ENCODE results near the gene NRP2. TPM values are rescaled to one million over a fixed set of nuclear protein-coding genes. Genes with fewer than 3 reads are reported as not detected.

NRP2 gene
- total RNA-seq, 2 experiments from 2014 or later, result 0.35 to 2.6 TPM

DNA sequence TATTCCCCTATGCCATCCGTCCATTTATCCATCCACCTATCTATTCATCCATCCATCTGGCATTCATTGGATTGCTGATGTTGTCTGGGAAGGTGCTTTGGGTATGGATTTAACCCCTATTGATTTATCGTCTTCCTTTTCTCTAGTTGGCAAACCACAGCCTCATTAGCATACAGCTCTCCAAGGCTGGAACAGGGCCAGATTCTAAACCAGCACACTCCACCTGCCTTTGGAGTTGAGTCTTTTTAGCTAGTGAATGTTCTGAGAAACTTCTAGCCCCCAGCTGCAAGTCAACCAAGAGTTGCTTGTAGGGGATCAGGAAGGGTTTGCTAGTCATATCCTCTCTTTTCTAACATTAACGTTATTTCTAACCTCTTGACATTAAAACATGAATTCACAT, 90.7 kb downstream of the NRP2 start:
- H3K4me3 ChIP-seq (ENCODE audit: low read depth, low read length, poor library complexity, severe bottlenecking), result no peak overlapping the region
- TF ChIP-seq EZH2phosphoT487 (IDR thresholded peaks at IDR 0.05; ENCODE audit: borderline replicate concordance, low read depth, low read length), result no peak
- no peak for TF ChIP-seq CTCF (conservative IDR thresholded peaks at IDR 0.05; ENCODE audit: low read length)
- H3K79me2 ChIP-seq (ENCODE audit: insufficient read depth, low read depth, low read length), result no peaks in the 10 kb centered on the region
- POLR2A ChIA-PET, result interaction anchor here (0.6 kb wide), 1 partner anchor 22 kb away, joined by 3 read pairs; no protein-coding TSS in a partner anchor
- no TSS peak for BruUV-seq (replicated peaks)
- H2AFZ ChIP-seq (ENCODE audit: low read length), result no peak overlapping the region
- H3K36me3 ChIP-seq (ENCODE audit: insufficient read depth, low read length), result no peaks in the 10 kb centered on the region
- H3K4me2 ChIP-seq (ENCODE audit: low read length), result no peak overlapping the region
- no peaks in the 10 kb centered on the region for H4K20me1 ChIP-seq (ENCODE audit: insufficient read depth, low read length)
- no peaks in the 10 kb centered on the region for H3K9me3 ChIP-seq (ENCODE audit: low read length)
- no peaks in the 10 kb centered on the region for H3K4me1 ChIP-seq (ENCODE audit: insufficient read depth, low read length, poor library complexity, severe bottlenecking)
- no peak overlapping the region for H3K27ac ChIP-seq (ENCODE audit: low read depth, low read length, poor library complexity, severe bottlenecking)
- no peak for DNase-seq (ENCODE audit: low spot score)
- intact Hi-C loops (cut with micrococcal nuclease; ENCODE audit: unreplicated experiment), result no loop called here
- CTCF ChIA-PET (ENCODE audit: unreplicated experiment), result no interaction called here
- no peaks in the 10 kb centered on the region for H3K9me2 ChIP-seq (ENCODE audit: insufficient read depth, low read length)

- Histone ChIP-seq H3K36me3 (ENCODE audit: insufficient read depth, low read length) (no peaks in the 10 kb centered on the region), H3K4me2 (ENCODE audit: low read length) (no peak overlapping the region), H3K27ac (ENCODE audit: low read depth, low read length, poor library complexity, severe bottlenecking) (no peak overlapping the region), H3K4me1 (ENCODE audit: insufficient read depth, low read length, poor library complexity, severe bottlenecking) (no peaks in the 10 kb centered on the region), H3K9me2 (ENCODE audit: insufficient read depth, low read length) (no peaks in the 10 kb centered on the region), H3K4me3 (ENCODE audit: low read depth, low read length, poor library complexity, severe bottlenecking) (no peak overlapping the region), H3K9me3 (ENCODE audit: low read length) (no peaks in the 10 kb centered on the region), H3K79me2 (ENCODE audit: insufficient read depth, low read depth, low read length) (no peaks in the 10 kb centered on the region), H4K20me1 (ENCODE audit: insufficient read depth, low read length) (no peaks in the 10 kb centered on the region), H2AFZ (ENCODE audit: low read length) (no peak overlapping the region)
- ChIA-PET POLR2A (interaction anchor here (0.8 kb wide), 1 partner anchor 62 kb away, joined by 3 read pairs; no protein-coding TSS in a partner anchor), CTCF (ENCODE audit: unreplicated experiment) (no interaction called here)
- BruUV-seq (replicated peaks), result no TSS peak
- DNase-seq (ENCODE audit: low spot score), result no peak
- intact Hi-C loops (cut with micrococcal nuclease; ENCODE audit: unreplicated experiment), result no loop called here
- TF ChIP-seq CTCF (conservative IDR thresholded peaks at IDR 0.05; ENCODE audit: low read length) (no peak), EZH2phosphoT487 (IDR thresholded peaks at IDR 0.05; ENCODE audit: borderline replicate concordance, low read depth, low read length) (no peak)
Measured at GRCh38 chr2:205773989-205774388, 91.7 kb downstream of the NRP2 start.

- DNase-seq (ENCODE audit: low spot score), result no peak
- Histone ChIP-seq H3K9me3 (ENCODE audit: low read length) (no peaks in the 10 kb centered on the region), H3K4me1 (ENCODE audit: insufficient read depth, low read length, poor library complexity, severe bottlenecking) (peaks cover 1% of the 10 kb centered on the region), H3K36me3 (ENCODE audit: insufficient read depth, low read length) (no peaks in the 10 kb centered on the region), H3K4me3 (ENCODE audit: low read depth, low read length, poor library complexity, severe bottlenecking) (no peak overlapping the region), H3K4me2 (ENCODE audit: low read length) (no peak overlapping the region), H3K79me2 (ENCODE audit: insufficient read depth, low read depth, low read length) (no peaks in the 10 kb centered on the region), H2AFZ (ENCODE audit: low read length) (no peak overlapping the region), H4K20me1 (ENCODE audit: insufficient read depth, low read length) (no peaks in the 10 kb centered on the region), H3K9me2 (ENCODE audit: insufficient read depth, low read length) (no peaks in the 10 kb centered on the region), H3K27ac (ENCODE audit: low read depth, low read length, poor library complexity, severe bottlenecking) (no peak overlapping the region)
- BruUV-seq (replicated peaks), result no TSS peak
- TF ChIP-seq EZH2phosphoT487 (IDR thresholded peaks at IDR 0.05; ENCODE audit: borderline replicate concordance, low read depth, low read length) (no peak), CTCF (conservative IDR thresholded peaks at IDR 0.05; ENCODE audit: low read length) (no peak)
- ChIA-PET POLR2A (no interaction called here), CTCF (ENCODE audit: unreplicated experiment) (no interaction called here)
- intact Hi-C loops (cut with micrococcal nuclease; ENCODE audit: unreplicated experiment), result no loop called here
Measured at GRCh38 chr2:205775097-205775877, 93.0 kb downstream of the NRP2 start.
